Vagina (tissue), 2 donors: ENCODE data around the gene SLC5A11. TPM values are rescaled to one million over a fixed set of nuclear protein-coding genes. Genes with fewer than 3 reads are reported as not detected.

ENCODE experiments used
- DNase-seq, 2 donors: peaks; one replicate each; pipeline ENCODE4 v3.0.0-alpha.2; 2017; ENCODE audit errors: extremely low spot score in 2 of 2
- H3K27ac ChIP-seq: fragments of 200-600 bp; sonication (generic); one replicate; pipeline ENCODE4 v1.5.1; 2019
- H3K27me3 ChIP-seq: fragments of 200-600 bp; sonication (generic); one replicate; pipeline ENCODE4 v1.5.1; 2019
- H3K36me3 ChIP-seq, 2 donors: fragments of 200-600 bp; sonication (generic); one replicate each; pipeline ENCODE4 v1.5.1; 2017 to 2019
- H3K4me1 ChIP-seq: fragments of 200-600 bp; sonication (generic); one replicate; pipeline ENCODE4 v1.5.1; 2019
- H3K4me3 ChIP-seq, 2 donors: fragments of 200-600 bp; sonication (generic); 1 replicate in 1 of 2; 2 replicates in 1 of 2; pipeline ENCODE4 v1.5.1; 2016 to 2019
- H3K9me3 ChIP-seq: fragments of 200-600 bp; sonication (generic); one replicate; pipeline ENCODE4 v1.5.1; 2019
- POLR2A ChIP-seq, 2 donors: fragments of 450-650 bp; IDR thresholded peaks; one replicate each; pipeline ENCODE4 v1.6.1; 2017; ENCODE audit warnings: antibody characterized with exemption in 2 of 2, mild to moderate bottlenecking in 2 of 2, moderate library complexity in 2 of 2
- POLR2AphosphoS5 ChIP-seq, 2 donors: sonication (generic); formaldehyde crosslinking; IDR thresholded peaks; one replicate each; pipeline ENCODE4 v1.9.0; 2017; ENCODE audit warnings: antibody characterized with exemption in 2 of 2, mild to moderate bottlenecking in 2 of 2, low read depth in 1 of 2; ENCODE audit not compliant: insufficient read depth in 1 of 2
- intact Hi-C: fragments of 100-400 bp; cut with DNase I; formaldehyde crosslinking; loops from one replicate; pipeline ENCODE4 v1.15.1; 2023
- total RNA-seq: library from RNA; depleted of rRNA; stranded (reverse); fragments of >200 nt; gene quantifications from one replicate; pipeline ENCODE4 v1.2.3, GENCODE V29; 2016
- TF ChIP-seq, protein P1 (sequence below), 3 experiments: fragments of 450-650 bp in 2 of 3; fragments of 200-600 bp in 1 of 3; sonication (generic) in 1 of 3; IDR thresholded peaks; one replicate each; pipeline ENCODE4 v1.5.1; 2017 to 2019; ENCODE audit warnings: antibody characterized with exemption in 3 of 3, mild to moderate bottlenecking in 2 of 3, moderate library complexity in 2 of 3

SLC5A11 gene
- total RNA-seq, 1 donor from 2014 or later = not detected

- no peak for DNase-seq
- Histone ChIP-seq H3K36me3 (peaks cover 8 to 46% of the 10 kb centered on the region in 2 donors), H3K27me3 (no peaks in the 10 kb centered on the region), H3K9me3 (no peaks in the 10 kb centered on the region), H3K4me1 (no peaks in the 10 kb centered on the region), H3K27ac (no peak overlapping the region), H3K4me3 (no peak overlapping the region)
- intact Hi-C loops = no loop called here
- TF ChIP-seq, protein P1, sequence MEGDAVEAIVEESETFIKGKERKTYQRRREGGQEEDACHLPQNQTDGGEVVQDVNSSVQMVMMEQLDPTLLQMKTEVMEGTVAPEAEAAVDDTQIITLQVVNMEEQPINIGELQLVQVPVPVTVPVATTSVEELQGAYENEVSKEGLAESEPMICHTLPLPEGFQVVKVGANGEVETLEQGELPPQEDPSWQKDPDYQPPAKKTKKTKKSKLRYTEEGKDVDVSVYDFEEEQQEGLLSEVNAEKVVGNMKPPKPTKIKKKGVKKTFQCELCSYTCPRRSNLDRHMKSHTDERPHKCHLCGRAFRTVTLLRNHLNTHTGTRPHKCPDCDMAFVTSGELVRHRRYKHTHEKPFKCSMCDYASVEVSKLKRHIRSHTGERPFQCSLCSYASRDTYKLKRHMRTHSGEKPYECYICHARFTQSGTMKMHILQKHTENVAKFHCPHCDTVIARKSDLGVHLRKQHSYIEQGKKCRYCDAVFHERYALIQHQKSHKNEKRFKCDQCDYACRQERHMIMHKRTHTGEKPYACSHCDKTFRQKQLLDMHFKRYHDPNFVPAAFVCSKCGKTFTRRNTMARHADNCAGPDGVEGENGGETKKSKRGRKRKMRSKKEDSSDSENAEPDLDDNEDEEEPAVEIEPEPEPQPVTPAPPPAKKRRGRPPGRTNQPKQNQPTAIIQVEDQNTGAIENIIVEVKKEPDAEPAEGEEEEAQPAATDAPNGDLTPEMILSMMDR (IDR thresholded peaks at IDR 0.05) = no peak
- TF ChIP-seq POLR2AphosphoS5 (IDR thresholded peaks at IDR 0.05; ENCODE audit: insufficient read depth in 1 of 2, low read depth in 1 of 2) (no peak), POLR2A (IDR thresholded peaks at IDR 0.05) (no peak)
Measured at GRCh38 chr16:24826096-24826690, 19.6 kb upstream of the SLC5A11 start.

DNA sequence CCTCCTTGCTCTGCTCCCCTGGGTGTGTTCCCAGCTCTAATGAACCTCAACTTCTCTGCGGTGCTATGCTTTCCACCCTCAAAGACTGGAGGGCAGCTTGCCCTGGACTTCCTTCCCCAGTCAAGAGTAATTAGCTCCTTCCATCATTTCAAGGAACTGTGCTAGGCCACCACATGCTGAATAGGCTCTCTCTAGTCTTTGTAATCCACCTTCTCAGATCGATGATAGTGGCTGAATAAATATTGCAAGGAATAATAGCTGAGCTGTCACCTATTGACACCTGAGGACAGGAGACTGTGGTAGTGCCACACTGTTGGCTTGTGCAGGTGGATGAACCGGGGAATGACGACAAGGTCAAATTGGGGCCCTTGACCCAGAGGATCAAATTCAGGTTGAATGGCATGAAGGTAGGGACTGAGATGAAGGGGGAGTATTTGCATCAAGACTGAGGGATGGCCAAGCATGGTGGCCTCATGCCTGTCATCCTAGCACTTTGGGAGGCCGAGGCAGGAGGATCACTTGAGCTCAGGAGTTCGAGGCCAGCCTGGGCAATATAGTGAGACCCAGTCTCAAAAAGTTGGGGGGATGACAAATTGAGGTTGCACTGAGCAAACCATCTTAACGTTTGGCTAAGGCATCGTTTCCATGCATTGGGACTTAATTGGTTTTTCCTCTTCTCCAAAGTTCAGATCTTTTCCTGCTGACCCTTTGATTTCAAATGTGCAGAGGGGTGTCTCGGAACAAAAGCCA is 18.8 kb upstream of the SLC5A11 start:
- H3K4me1 ChIP-seq = no peaks in the 10 kb centered on the region
- no peak overlapping the region for H3K27ac ChIP-seq
- peaks cover 8 to 38% of the 10 kb centered on the region in 2 donors for H3K36me3 ChIP-seq
- intact Hi-C loops = no loop called here
- H3K27me3 ChIP-seq = no peaks in the 10 kb centered on the region
- H3K9me3 ChIP-seq = no peaks in the 10 kb centered on the region
- DNase-seq = no peak
- H3K4me3 ChIP-seq = no peak overlapping the region
- TF ChIP-seq, protein P1 (IDR thresholded peaks at IDR 0.05) = no peak
- TF ChIP-seq POLR2A (IDR thresholded peaks at IDR 0.05) (no peak), POLR2AphosphoS5 (IDR thresholded peaks at IDR 0.05; ENCODE audit: insufficient read depth in 1 of 2, low read depth in 1 of 2) (no peak)

- intact Hi-C loops = no loop called here
Measured at GRCh38 chr16:24829153-24829552, 16.6 kb upstream of the SLC5A11 start.

GRCh38 chr16:24833352-24833751 is 12.4 kb upstream of the SLC5A11 start:
- TF ChIP-seq POLR2A (IDR thresholded peaks at IDR 0.05) (no peak), POLR2AphosphoS5 (IDR thresholded peaks at IDR 0.05; ENCODE audit: insufficient read depth in 1 of 2, low read depth in 1 of 2) (no peak)
- TF ChIP-seq, protein P1 (IDR thresholded peaks at IDR 0.05) = no peak
- Histone ChIP-seq H3K36me3 (no peaks in the 10 kb centered on the region), H3K4me3 (no peak overlapping the region), H3K27ac (no peak overlapping the region), H3K27me3 (no peaks in the 10 kb centered on the region), H3K4me1 (no peaks in the 10 kb centered on the region), H3K9me3 (no peaks in the 10 kb centered on the region)
- DNase-seq = no peak
- intact Hi-C loops = no loop called here

More at GRCh38 chr16:24829153-24829552, 16.6 kb upstream of the SLC5A11 start:
- Histone ChIP-seq H3K9me3 (no peaks in the 10 kb centered on the region), H3K4me3 (no peak overlapping the region), H3K4me1 (no peaks in the 10 kb centered on the region), H3K27me3 (no peaks in the 10 kb centered on the region), H3K27ac (no peak overlapping the region), H3K36me3 (peaks cover 0 to 18% of the 10 kb centered on the region in 2 donors)
- no peak for TF ChIP-seq POLR2A (IDR thresholded peaks at IDR 0.05)
- no peak for TF ChIP-seq POLR2AphosphoS5 (IDR thresholded peaks at IDR 0.05; ENCODE audit: insufficient read depth in 1 of 2, low read depth in 1 of 2)
- TF ChIP-seq, protein P1 (IDR thresholded peaks at IDR 0.05) = no peak
- no peak for DNase-seq
